Measurements from ENCODE around the gene TTC9B. TPM values are rescaled to one million over a fixed set of nuclear protein-coding genes. Genes with fewer than 3 reads are reported as not detected.

Gene TTC9B
- total RNA-seq, 2 donors from 2014 or later: not detected

DNA sequence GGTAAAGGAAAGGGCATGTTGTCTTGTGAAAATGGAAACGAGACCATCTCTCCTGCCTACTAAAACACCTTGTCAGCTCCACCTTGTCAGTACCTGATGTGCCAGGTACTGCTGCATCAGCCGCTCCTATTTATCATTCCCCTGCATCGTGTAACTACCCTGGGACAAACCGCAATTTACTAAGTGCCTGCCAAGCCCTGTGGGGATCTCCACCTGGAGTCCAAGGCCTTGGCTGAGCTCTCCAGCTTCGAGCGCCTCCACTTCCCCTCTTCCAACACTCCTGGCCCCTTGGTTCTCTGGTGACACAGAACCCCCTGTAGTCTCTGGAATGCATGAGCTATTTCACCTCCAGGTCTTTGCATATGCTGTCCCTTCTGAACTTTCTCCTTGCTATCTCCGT is 34.2 kb upstream of the TTC9B start:
- no peak overlapping the region for H3K4me3 ChIP-seq
- peaks cover 0 to 21% of the 10 kb centered on the region in 2 donors for H3K4me1 ChIP-seq
- no peaks in the 10 kb centered on the region for H3K9me3 ChIP-seq
- no peak for TF ChIP-seq CTCF (IDR thresholded peaks at IDR 0.05)
- H3K27me3 ChIP-seq: no peaks in the 10 kb centered on the region
- no peak for DNase-seq (ENCODE audit: low spot score)
- H3K27ac ChIP-seq: no peak overlapping the region
- H3K36me3 ChIP-seq: peaks cover 31% of the 10 kb centered on the region

DNA sequence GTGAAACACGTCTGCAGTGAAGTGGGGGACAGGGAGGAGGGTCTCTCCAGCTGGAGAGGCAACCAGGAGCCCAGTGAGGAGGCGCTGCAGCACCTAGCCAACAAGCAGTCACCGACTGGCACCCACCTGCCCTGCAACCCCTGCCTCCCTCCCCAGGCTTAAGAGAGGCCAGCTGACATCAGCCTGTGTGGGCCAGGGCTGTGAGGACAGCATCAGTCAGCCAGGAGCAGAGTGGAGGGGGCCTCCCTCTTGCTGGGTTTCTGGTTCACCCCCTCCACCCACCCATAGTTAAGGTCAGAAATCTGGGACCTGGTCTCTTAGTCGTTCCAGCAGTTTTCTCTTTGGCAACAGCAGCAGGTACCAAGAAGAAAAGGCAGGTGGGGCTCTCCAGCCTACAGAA is 33.8 kb upstream of the TTC9B start:
- Histone ChIP-seq H3K36me3 (peaks cover 30% of the 10 kb centered on the region), H3K4me3 (no peak overlapping the region), H3K9me3 (no peaks in the 10 kb centered on the region), H3K27me3 (no peaks in the 10 kb centered on the region), H3K27ac (no peak overlapping the region), H3K4me1 (peaks cover 0 to 17% of the 10 kb centered on the region in 2 donors)
- TF ChIP-seq CTCF (IDR thresholded peaks at IDR 0.05): no peak
- no peak for DNase-seq (ENCODE audit: low spot score)

- Histone ChIP-seq H3K27ac (no peak overlapping the region), H3K4me1 (peaks cover 0 to 11% of the 10 kb centered on the region in 2 donors), H3K27me3 (no peaks in the 10 kb centered on the region), H3K9me3 (no peaks in the 10 kb centered on the region), H3K4me3 (no peak overlapping the region), H3K36me3 (peaks cover 23% of the 10 kb centered on the region)
- DNase-seq (ENCODE audit: low spot score): no peak
- no peak for TF ChIP-seq CTCF (IDR thresholded peaks at IDR 0.05)
Observed at GRCh38 chr19:40251244-40251643, 33.1 kb upstream of the TTC9B start.

DNA sequence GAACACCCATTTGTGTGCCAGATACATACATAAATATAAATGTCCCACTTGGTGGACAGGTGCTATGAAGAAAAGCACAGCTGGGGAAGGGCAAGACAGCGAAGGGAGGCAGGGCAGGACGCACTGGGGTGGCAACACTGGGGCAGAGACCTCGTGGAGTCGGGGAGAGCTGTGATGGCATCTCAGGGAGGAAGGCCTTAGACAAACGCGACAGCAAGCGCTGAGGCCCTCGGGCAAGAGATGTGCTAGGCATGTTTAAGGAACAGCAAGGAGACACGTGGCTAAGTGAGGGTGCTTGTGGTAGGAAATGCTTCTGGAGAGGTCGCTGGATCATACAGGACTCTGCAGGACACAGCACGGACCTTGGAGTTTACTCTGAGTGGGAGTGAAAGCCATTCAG is 31.6 kb upstream of the TTC9B start:
- peaks cover 0 to 26% of the 10 kb centered on the region in 2 donors for H3K4me1 ChIP-seq

DNA sequence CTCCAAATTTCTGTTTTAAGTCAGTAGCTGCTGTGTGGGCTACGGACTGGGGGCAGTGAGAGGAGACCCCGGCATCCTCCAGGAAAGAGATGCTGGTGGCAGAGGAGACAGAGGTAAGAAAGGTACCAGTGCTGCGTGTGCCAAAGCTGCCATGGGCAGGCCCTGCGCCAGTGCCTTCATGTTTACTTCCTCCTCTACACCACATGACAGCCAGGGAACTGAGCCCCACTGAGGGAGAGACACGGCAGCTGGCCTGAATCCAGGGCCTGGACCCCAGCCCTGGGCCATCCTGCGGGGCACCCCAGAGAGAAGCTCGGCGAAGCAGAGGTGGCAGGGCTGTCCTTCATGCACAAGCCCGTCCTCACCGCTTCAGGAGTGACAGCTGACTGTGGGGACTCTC is 31.0 kb upstream of the TTC9B start:
- no peak for DNase-seq (ENCODE audit: low spot score)
- Histone ChIP-seq H3K27ac (no peak overlapping the region), H3K36me3 (peaks cover 4% of the 10 kb centered on the region), H3K27me3 (no peaks in the 10 kb centered on the region), H3K4me1 (peaks cover 0 to 32% of the 10 kb centered on the region in 2 donors), H3K9me3 (no peaks in the 10 kb centered on the region), H3K4me3 (no peak overlapping the region)
- TF ChIP-seq CTCF (IDR thresholded peaks at IDR 0.05): no peak

More for the DNA sequence above, 31.6 kb upstream of the TTC9B start:
- H3K27ac ChIP-seq: no peak overlapping the region
- peaks cover 8% of the 10 kb centered on the region for H3K36me3 ChIP-seq
- no peaks in the 10 kb centered on the region for H3K27me3 ChIP-seq
- no peak overlapping the region for H3K4me3 ChIP-seq
- no peak for TF ChIP-seq CTCF (IDR thresholded peaks at IDR 0.05)
- no peaks in the 10 kb centered on the region for H3K9me3 ChIP-seq
- no peak for DNase-seq (ENCODE audit: low spot score)

DNA sequence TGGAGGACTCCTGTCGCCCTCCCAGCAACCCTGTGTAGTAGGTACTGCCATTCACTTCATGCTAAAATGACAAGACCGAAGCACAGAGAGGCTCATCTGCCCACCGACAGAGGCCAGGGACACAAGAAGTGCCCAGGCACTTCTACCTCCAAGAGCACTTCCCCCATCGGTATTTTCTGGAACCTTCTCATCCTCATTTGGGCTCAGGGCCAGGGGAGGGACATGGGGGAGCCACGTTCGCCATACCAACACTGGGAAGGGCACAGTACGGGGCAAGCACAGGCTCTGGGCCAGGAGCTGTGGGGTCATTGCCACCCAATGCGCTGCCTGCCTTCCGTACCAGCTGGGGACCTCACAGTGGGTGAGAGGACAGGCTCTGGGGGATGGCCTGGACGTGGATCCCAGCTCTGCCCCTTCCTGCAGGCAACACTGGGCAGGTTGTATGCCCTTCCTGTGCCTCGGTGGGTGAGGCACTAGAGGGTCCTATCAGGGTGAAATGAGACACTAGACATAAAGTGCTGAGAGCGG is 29.6 kb upstream of the TTC9B start:
- Histone ChIP-seq H3K36me3 (peaks cover 4% of the 10 kb centered on the region), H3K27ac (no peak overlapping the region), H3K9me3 (no peaks in the 10 kb centered on the region), H3K27me3 (no peaks in the 10 kb centered on the region), H3K4me1 (peaks cover 0 to 32% of the 10 kb centered on the region in 2 donors), H3K4me3 (no peak overlapping the region)
- no peak for TF ChIP-seq CTCF (IDR thresholded peaks at IDR 0.05)
- DNase-seq (ENCODE audit: low spot score): no peak

Measured in right atrium auricular region (tissue), 2 donors.